ENCODE results near the gene ADAMTSL1. TPM values are rescaled to one million over a fixed set of nuclear protein-coding genes. Genes with fewer than 3 reads are reported as not detected.

Gene ADAMTSL1
- polyA plus RNA-seq, 2 of the 4 experiments (the other 2 are of a cell fraction), result 0.03 TPM; not detected in 1

DNA sequence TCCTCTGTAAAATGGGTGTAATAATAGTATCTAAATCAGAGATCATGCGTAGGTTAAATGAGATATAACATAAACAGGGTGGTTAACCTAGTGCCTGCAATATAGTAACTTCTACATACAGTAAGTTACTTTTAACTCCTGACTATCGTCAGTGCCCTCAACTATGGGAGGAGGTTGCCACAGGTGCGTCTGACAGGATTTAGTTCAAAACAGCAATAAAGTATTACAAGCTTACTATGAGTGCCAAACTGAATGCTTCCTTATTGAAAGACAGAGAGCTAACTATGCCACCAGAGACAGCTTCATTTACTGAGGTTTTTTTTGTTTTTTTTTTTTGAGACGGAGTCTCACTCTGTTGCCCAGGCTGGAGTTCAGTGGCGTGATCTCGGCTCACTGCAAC, 209.0 kb downstream of the ADAMTSL1 start:
- FAIRE-seq (no peak), DNase-seq (ENCODE audit: low read depth in 1 of 2, low spot score in 1 of 2) (no peak), ATAC-seq (no peak)
- no peak overlapping the region for H3K27ac ChIP-seq
- H3K9me3 ChIP-seq, result no peaks in the 10 kb centered on the region
- no peaks in the 10 kb centered on the region for H3K4me1 ChIP-seq
- TF ChIP-seq PHF8 (IDR thresholded peaks at IDR 0.05; ENCODE audit: borderline replicate concordance, low read depth) (no peak), KDM5A (IDR thresholded peaks at IDR 0.05) (no peak), HOXB5 (CRISPR knock-in tag; IDR thresholded peaks at IDR 0.05) (no peak), MYC (IDR thresholded peaks at IDR 0.05; ENCODE audit: borderline replicate concordance, low read length) (no peak), MAZ (IDR thresholded peaks at IDR 0.05; ENCODE audit: borderline replicate concordance, low read depth, low read length) (no peak), RARB (CRISPR knock-in tag; IDR thresholded peaks at IDR 0.05) (no peak), RAD21 (conservative IDR thresholded peaks at IDR 0.05 in 1 of 2, IDR thresholded peaks at IDR 0.05 in 1 of 2) (no peak), TP53 (CRISPR knock-in tag; IDR thresholded peaks at IDR 0.05) (no peak), GATA3 (IDR thresholded peaks at IDR 0.05; ENCODE audit: borderline replicate concordance) (no peak), JUN (IDR thresholded peaks at IDR 0.05) (no peak), ESRRA (IDR thresholded peaks at IDR 0.05; ENCODE audit: borderline replicate concordance, low read length) (no peak), CHD4 (IDR thresholded peaks at IDR 0.05; ENCODE audit: borderline replicate concordance) (no peak)
- TF ChIP-seq, protein P1, sequence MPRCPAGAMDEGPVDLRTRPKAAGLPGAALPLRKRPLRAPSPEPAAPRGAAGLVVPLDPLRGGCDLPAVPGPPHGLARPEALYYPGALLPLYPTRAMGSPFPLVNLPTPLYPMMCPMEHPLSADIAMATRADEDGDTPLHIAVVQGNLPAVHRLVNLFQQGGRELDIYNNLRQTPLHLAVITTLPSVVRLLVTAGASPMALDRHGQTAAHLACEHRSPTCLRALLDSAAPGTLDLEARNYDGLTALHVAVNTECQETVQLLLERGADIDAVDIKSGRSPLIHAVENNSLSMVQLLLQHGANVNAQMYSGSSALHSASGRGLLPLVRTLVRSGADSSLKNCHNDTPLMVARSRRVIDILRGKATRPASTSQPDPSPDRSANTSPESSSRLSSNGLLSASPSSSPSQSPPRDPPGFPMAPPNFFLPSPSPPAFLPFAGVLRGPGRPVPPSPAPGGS (IDR thresholded peaks at IDR 0.05), result no peak
- ChIA-PET CTCF (interaction anchor here (0.7 kb wide), 1 partner anchor 782 kb away, joined by 3 read pairs; no protein-coding TSS in a partner anchor), POLR2A (no interaction called here)
- no peak overlapping the region for H3K4me3 ChIP-seq
- 39% methylated on average over 6 of the region's 6 CpGs for WGBS (ENCODE audit: missing lambda C conversion rate)
- no peak overlapping the region for H3K4me2 ChIP-seq

DNA sequence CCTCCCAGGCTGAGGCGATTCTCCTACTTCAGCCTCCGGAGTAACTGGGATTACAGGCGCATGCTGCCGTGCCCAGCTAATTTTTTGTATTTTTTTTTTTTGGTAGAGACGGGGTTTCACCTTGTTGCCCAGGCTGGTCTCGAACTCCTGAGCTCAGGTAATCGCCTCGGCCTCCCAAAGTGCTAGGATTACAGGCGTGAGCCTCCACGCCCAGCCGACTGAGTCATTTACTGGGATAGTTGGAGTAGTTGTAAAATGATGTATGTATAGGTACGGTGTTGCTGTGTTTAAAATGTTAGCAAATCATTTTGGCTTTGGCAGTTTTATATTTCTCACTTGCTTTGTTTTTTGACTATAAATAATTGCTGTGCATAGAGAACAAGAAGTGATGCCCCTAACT, 209.4 kb downstream of the ADAMTSL1 start:
- no peak for FAIRE-seq
- ChIA-PET POLR2A (no interaction called here), CTCF (interaction anchor here (0.7 kb wide), 1 partner anchor 782 kb away, joined by 3 read pairs; no protein-coding TSS in a partner anchor)
- DNase-seq (ENCODE audit: low read depth in 1 of 2, low spot score in 1 of 2), result no peak
- no peaks in the 10 kb centered on the region for H3K4me1 ChIP-seq
- no peak for ATAC-seq
- no peak overlapping the region for H3K4me3 ChIP-seq
- no peaks in the 10 kb centered on the region for H3K9me3 ChIP-seq
- 17% methylated on average over 12 of the region's 12 CpGs for WGBS (ENCODE audit: missing lambda C conversion rate)
- TF ChIP-seq CBX2 (IDR thresholded peaks at IDR 0.05; ENCODE audit: borderline replicate concordance, low read depth), result no peak
- TF ChIP-seq EHF (CRISPR knock-in tag; IDR thresholded peaks at IDR 0.05), result no peak
- TF ChIP-seq ESRRA (IDR thresholded peaks at IDR 0.05; ENCODE audit: borderline replicate concordance, low read length), result no peak
- no peak for TF ChIP-seq CEBPB (IDR thresholded peaks at IDR 0.05)
- TF ChIP-seq PHF8 (IDR thresholded peaks at IDR 0.05; ENCODE audit: borderline replicate concordance, low read depth), result no peak
- TF ChIP-seq CHD4 (IDR thresholded peaks at IDR 0.05; ENCODE audit: borderline replicate concordance), result no peak
- TF ChIP-seq NFE2L2 (conservative IDR thresholded peaks at IDR 0.05; ENCODE audit: low read length), result no peak
- TF ChIP-seq ZNF302 (CRISPR knock-in tag; IDR thresholded peaks at IDR 0.05), result no peak
- TF ChIP-seq HOXB13 (CRISPR knock-in tag; IDR thresholded peaks at IDR 0.05; ENCODE audit: low read depth), result no peak
- no peak for TF ChIP-seq JUN (IDR thresholded peaks at IDR 0.05)
- no peak for TF ChIP-seq KDM5A (IDR thresholded peaks at IDR 0.05)
- no peak for TF ChIP-seq POLR2AphosphoS2 (conservative IDR thresholded peaks at IDR 0.05; ENCODE audit: low read length)
- TF ChIP-seq, protein P1 (IDR thresholded peaks at IDR 0.05), result no peak
- no peak for TF ChIP-seq TP53 (CRISPR knock-in tag; IDR thresholded peaks at IDR 0.05)
- no peak overlapping the region for H3K27ac ChIP-seq
- H3K4me2 ChIP-seq, result no peak overlapping the region

DNA sequence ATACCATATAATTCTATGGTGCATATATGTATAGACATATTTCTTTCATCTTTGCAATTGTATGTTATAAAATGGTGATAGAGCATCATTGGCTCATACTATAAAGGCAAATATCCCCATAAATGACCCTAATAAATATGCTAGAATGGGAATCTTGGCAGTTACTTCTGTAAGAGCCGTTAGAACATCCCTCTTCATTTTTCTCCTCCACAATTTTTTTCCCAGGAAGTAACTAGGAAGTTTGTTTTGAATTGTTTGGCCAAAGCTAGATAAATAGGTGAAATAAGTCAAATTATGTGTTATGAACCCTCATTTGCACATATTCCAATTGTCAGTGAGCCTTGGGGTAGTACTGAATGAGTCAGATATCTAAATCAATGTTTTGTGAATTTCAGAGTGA, 209.9 kb downstream of the ADAMTSL1 start:
- POLR2A ChIA-PET, result no interaction called here
- Histone ChIP-seq H3K9me3 (no peaks in the 10 kb centered on the region), H3K4me2 (no peak overlapping the region), H3K4me3 (no peak overlapping the region), H3K27ac (no peak overlapping the region), H3K4me1 (no peaks in the 10 kb centered on the region)
- CTCF ChIA-PET, result interaction anchor here (0.7 kb wide), 1 partner anchor 425 kb away, joined by 7 read pairs; no protein-coding TSS in a partner anchor
- WGBS (ENCODE audit: missing lambda C conversion rate), result 5% methylated on average over 1 of the region's 1 CpG
- FAIRE-seq, result no peak
- TF ChIP-seq ZFP36 (IDR thresholded peaks at IDR 0.05; ENCODE audit: borderline replicate concordance, partially characterized antibody), result no peak
- no peak for TF ChIP-seq BHLHE40 (IDR thresholded peaks at IDR 0.05; ENCODE audit: low read depth, low read length)
- DNase-seq (ENCODE audit: low read depth in 1 of 2, low spot score in 1 of 2), result no peak
- no peak for ATAC-seq
